ENCODE measurements around the gene NEU3. TPM values are rescaled to one million over a fixed set of nuclear protein-coding genes. Genes with fewer than 3 reads are reported as not detected.

Gene NEU3
- total RNA-seq, 5 donors from 2014 or later (not counting 1 experiment from before 2014, with no cell fraction given) = 12.4 to 18.0 (median 13.0) TPM

DNA sequence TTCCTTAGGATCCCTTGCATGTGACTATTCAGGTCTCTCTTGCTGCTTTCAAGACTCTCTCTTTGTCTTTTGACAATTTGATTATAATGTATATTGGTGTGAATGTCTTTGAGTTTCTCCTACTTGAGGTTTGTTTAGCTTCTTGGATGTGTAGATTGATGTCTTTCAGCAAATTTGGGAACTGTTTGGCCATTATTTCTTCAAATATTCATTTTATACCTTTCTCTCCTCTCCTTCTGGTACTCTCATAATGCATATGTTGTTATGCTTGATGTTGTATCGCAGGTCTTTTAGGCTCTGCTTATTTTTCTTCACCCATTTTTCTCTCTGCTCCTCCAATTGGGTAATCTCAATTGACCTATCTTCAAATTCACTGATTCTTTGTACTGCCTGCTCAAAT lies 63.7 kb downstream of the NEU3 start:
- no CpG with 5 or more reads among the region's 1 CpG for WGBS (ENCODE audit: insufficient coverage)

DNA sequence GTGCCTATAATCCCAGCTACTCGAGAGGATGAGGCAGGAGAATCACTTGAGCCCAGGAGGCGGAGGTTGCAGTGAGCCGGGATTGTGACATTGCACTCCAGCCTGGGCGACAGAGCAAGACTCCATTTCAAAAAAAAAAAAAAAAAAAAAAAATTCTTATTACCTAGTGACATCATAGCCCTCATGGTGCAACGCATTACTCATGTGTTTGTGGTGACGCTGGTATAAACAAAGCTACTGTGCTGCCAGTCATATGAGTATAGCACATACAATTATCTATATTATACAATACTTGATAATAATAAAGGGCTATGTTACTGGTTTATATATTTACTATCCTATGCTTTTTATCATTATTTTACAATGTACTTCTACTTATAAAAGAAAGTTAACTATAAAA lies 66.8 kb downstream of the NEU3 start:
- Mint-ChIP-seq H3K27me3 (peaks cover 15 to 20% of the 10 kb centered on the region in 2 donors), H3K36me3 (peaks cover 8% of the 10 kb centered on the region), H3K27ac (no peak overlapping the region), H3K9me3 (peaks cover 5 to 16% (median 11%) of the 10 kb centered on the region in 3 donors), H3K4me3 (no peak overlapping the region), H3K4me1 (no peaks in the 10 kb centered on the region)
- Histone ChIP-seq H3K4me3 (ENCODE audit: control insufficient read depth in 1 of 2, extremely low read depth in 1 of 2, low read length in 1 of 2) (no peak overlapping the region), H3K27me3 (replicated peaks in 1 of 2; ENCODE audit: control insufficient read depth in 2 of 2, extremely low read depth in 1 of 2, insufficient read depth in 2 of 2, low read length in 1 of 2) (no peaks in the 10 kb centered on the region), H3K9me3 (no peaks in the 10 kb centered on the region), H3K4me1 (ENCODE audit: control insufficient read depth in 1 of 2, extremely low read depth in 1 of 2, insufficient read depth in 2 of 2, low read length in 2 of 2) (no peaks in the 10 kb centered on the region), H3K27ac (ENCODE audit: low read length) (no peak overlapping the region), H3K36me3 (ENCODE audit: control insufficient read depth in 2 of 2, extremely low read depth in 1 of 2, insufficient read depth in 1 of 2, low read length in 1 of 2) (no peaks in the 10 kb centered on the region)
- WGBS (ENCODE audit: insufficient coverage) = no CpG with 5 or more reads among the region's 6 CpGs
- ChIA-PET CTCF (interaction anchor here in 1 of 2 donors (0.7 kb wide), 2 partner anchors 20 to 35 kb away, joined by 4 read pairs; no protein-coding TSS in a partner anchor), POLR2A (no interaction called here)
- no peak for ATAC-seq (replicated peaks in 1 of 4)
- DNase-seq = no peak

More for the DNA sequence above, 63.7 kb downstream of the NEU3 start:
- Histone ChIP-seq H3K9me3 (no peaks in the 10 kb centered on the region), H3K27ac (ENCODE audit: low read length) (no peak overlapping the region), H3K36me3 (ENCODE audit: control insufficient read depth in 2 of 2, extremely low read depth in 1 of 2, insufficient read depth in 1 of 2, low read length in 1 of 2) (no peaks in the 10 kb centered on the region), H3K4me1 (ENCODE audit: control insufficient read depth in 1 of 2, extremely low read depth in 1 of 2, insufficient read depth in 2 of 2, low read length in 2 of 2) (no peaks in the 10 kb centered on the region), H3K27me3 (replicated peaks in 1 of 2; ENCODE audit: control insufficient read depth in 2 of 2, extremely low read depth in 1 of 2, insufficient read depth in 2 of 2, low read length in 1 of 2) (no peaks in the 10 kb centered on the region), H3K4me3 (ENCODE audit: control insufficient read depth in 1 of 2, extremely low read depth in 1 of 2, low read length in 1 of 2) (no peak overlapping the region)
- Mint-ChIP-seq H3K27ac (no peak overlapping the region), H3K4me1 (peaks cover 0 to 4% (median 0%) of the 10 kb centered on the region in 3 donors), H3K9me3 (peaks cover 5 to 16% (median 11%) of the 10 kb centered on the region in 3 donors), H3K4me3 (no peak overlapping the region), H3K36me3 (peaks cover 8% of the 10 kb centered on the region), H3K27me3 (peaks cover 7 to 10% of the 10 kb centered on the region in 2 donors)
- no peak for DNase-seq
- ChIA-PET CTCF (no interaction called here), POLR2A (no interaction called here)
- ATAC-seq (replicated peaks in 1 of 4) = no peak

DNA sequence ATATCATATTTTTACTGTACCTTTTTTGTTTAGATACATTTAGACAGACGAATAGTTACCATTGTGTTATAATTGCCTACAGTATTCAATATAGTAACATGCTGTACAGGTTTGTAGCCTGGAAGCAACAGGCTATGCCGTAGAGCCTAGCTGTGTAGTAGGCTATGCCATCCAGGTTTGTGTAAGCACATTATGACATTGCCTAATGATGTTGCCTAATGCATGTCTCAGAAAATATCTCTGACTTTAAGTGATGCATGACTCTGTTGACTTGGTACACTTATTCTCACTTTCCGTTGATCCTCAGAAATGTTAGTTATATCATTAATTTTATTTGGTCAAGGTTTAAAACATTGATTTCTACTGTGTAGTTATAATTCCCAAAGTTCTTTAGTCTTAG lies 68.1 kb downstream of the NEU3 start:
- no peak for ATAC-seq (replicated peaks in 1 of 4)
- Mint-ChIP-seq H3K36me3 (peaks cover 8% of the 10 kb centered on the region), H3K4me3 (no peak overlapping the region), H3K9me3 (peaks cover 5 to 16% (median 11%) of the 10 kb centered on the region in 3 donors), H3K27me3 (peaks cover 15 to 20% of the 10 kb centered on the region in 2 donors), H3K27ac (no peak overlapping the region), H3K4me1 (no peaks in the 10 kb centered on the region)
- Histone ChIP-seq H3K9me3 (no peaks in the 10 kb centered on the region), H3K27ac (ENCODE audit: low read length) (no peak overlapping the region), H3K4me1 (ENCODE audit: control insufficient read depth in 1 of 2, extremely low read depth in 1 of 2, insufficient read depth in 2 of 2, low read length in 2 of 2) (no peaks in the 10 kb centered on the region), H3K4me3 (ENCODE audit: control insufficient read depth in 1 of 2, extremely low read depth in 1 of 2, low read length in 1 of 2) (no peak overlapping the region), H3K36me3 (ENCODE audit: control insufficient read depth in 2 of 2, extremely low read depth in 1 of 2, insufficient read depth in 1 of 2, low read length in 1 of 2) (no peaks in the 10 kb centered on the region), H3K27me3 (replicated peaks in 1 of 2; ENCODE audit: control insufficient read depth in 2 of 2, extremely low read depth in 1 of 2, insufficient read depth in 2 of 2, low read length in 1 of 2) (peaks cover 0 to 4% of the 10 kb centered on the region in 2 experiments)
- 80% methylated on average over 1 of the region's 3 CpGs for WGBS (ENCODE audit: insufficient coverage)
- no peak for DNase-seq
- ChIA-PET POLR2A (no interaction called here), CTCF (interaction anchor here in 1 of 2 donors (0.6 kb wide), 1 partner anchor 11 kb away, joined by 3 read pairs; no protein-coding TSS in a partner anchor)

DNA sequence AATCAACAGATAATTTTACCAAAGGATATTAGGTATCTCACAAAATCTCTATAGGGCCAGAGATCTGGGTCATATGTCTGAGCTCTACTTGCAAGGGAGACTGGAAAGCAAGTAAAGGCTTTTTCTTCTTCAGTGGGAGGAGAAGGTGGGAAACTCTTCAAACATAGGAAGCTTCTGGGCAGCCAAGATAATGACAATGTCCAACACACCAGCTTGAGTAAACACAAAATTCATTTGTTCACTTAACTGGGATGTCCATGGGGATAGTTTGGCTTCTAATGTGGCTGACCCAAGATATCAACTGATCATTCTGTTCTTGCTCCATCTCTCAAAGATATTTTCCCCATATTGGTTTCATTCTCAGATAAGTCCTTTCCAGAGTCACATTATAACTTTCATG lies 70.6 kb downstream of the NEU3 start:
- Mint-ChIP-seq H3K4me1 (no peaks in the 10 kb centered on the region), H3K27me3 (peaks cover 13 to 17% of the 10 kb centered on the region in 2 donors), H3K9me3 (no peaks in the 10 kb centered on the region), H3K36me3 (no peaks in the 10 kb centered on the region), H3K4me3 (no peak overlapping the region), H3K27ac (no peak overlapping the region)
- ATAC-seq (replicated peaks in 1 of 4) (no peak), DNase-seq (no peak)
- H3K36me3 ChIP-seq (ENCODE audit: control insufficient read depth in 2 of 2, extremely low read depth in 1 of 2, insufficient read depth in 1 of 2, low read length in 1 of 2) = no peaks in the 10 kb centered on the region
- ChIA-PET CTCF (no interaction called here), POLR2A (no interaction called here)
- H3K27ac ChIP-seq (ENCODE audit: low read length) = no peak overlapping the region
- no peaks in the 10 kb centered on the region for H3K9me3 ChIP-seq
- no peak overlapping the region for H3K4me3 ChIP-seq (ENCODE audit: control insufficient read depth in 1 of 2, extremely low read depth in 1 of 2, low read length in 1 of 2)
- H3K4me1 ChIP-seq (ENCODE audit: control insufficient read depth in 1 of 2, extremely low read depth in 1 of 2, insufficient read depth in 2 of 2, low read length in 2 of 2) = no peaks in the 10 kb centered on the region
- H3K27me3 ChIP-seq (replicated peaks in 1 of 2; ENCODE audit: control insufficient read depth in 2 of 2, extremely low read depth in 1 of 2, insufficient read depth in 2 of 2, low read length in 1 of 2) = peaks cover 0 to 4% of the 10 kb centered on the region in 2 experiments

DNA sequence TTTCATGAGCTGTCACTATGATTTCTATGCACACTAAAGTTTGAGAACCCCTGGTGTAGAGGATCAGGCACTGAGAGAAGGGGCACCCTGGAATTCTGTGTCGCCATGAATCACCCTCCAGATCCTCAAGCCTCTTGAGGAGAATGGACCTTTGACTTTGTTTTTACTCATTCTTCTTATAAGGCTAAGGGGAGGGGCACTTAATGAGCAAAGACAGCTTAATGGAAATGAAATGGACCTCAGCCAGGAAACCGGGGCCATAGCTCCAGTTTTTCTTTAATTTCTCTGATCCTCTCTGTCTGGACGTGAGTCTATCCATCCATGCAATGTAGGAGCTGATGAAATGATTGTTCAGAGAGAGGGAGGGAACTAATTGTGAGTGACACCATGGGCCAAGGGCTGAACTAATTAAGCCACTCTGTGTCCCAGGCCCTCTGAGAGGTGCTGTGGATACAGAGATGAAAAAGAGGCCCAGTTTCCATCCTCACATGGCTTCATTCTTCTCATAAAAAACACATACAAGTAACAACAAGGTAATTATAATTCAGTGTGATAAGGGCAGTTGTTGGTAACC lies 75.1 kb downstream of the NEU3 start:
- 50% methylated on average over 1 of the region's 3 CpGs for WGBS (ENCODE audit: insufficient coverage)
- no peak overlapping the region for H3K27ac Mint-ChIP-seq
- DNase-seq = no peak
- H3K4me3 ChIP-seq (ENCODE audit: control insufficient read depth in 1 of 2, extremely low read depth in 1 of 2, low read length in 1 of 2) = no peak overlapping the region
- POLR2A ChIA-PET = no interaction called here
- H3K36me3 Mint-ChIP-seq = no peaks in the 10 kb centered on the region
- H3K27ac ChIP-seq (ENCODE audit: low read length) = no peak overlapping the region
- H3K27me3 ChIP-seq (replicated peaks in 1 of 2; ENCODE audit: control insufficient read depth in 2 of 2, extremely low read depth in 1 of 2, insufficient read depth in 2 of 2, low read length in 1 of 2) = peaks cover 0 to 4% of the 10 kb centered on the region in 2 experiments
- no peaks in the 10 kb centered on the region for H3K4me1 Mint-ChIP-seq
- H3K27me3 Mint-ChIP-seq = peaks cover 27 to 28% of the 10 kb centered on the region in 2 donors
- ATAC-seq (replicated peaks in 1 of 4) = no peak
- H3K36me3 ChIP-seq (ENCODE audit: control insufficient read depth in 2 of 2, extremely low read depth in 1 of 2, insufficient read depth in 1 of 2, low read length in 1 of 2) = no peaks in the 10 kb centered on the region
- peaks cover 0 to 6% (median 2%) of the 10 kb centered on the region in 3 donors for H3K9me3 Mint-ChIP-seq
- no peaks in the 10 kb centered on the region for H3K4me1 ChIP-seq (ENCODE audit: control insufficient read depth in 1 of 2, extremely low read depth in 1 of 2, insufficient read depth in 2 of 2, low read length in 2 of 2)
- CTCF ChIA-PET = no interaction called here
- no peak overlapping the region for H3K4me3 Mint-ChIP-seq
- no peaks in the 10 kb centered on the region for H3K9me3 ChIP-seq

DNA sequence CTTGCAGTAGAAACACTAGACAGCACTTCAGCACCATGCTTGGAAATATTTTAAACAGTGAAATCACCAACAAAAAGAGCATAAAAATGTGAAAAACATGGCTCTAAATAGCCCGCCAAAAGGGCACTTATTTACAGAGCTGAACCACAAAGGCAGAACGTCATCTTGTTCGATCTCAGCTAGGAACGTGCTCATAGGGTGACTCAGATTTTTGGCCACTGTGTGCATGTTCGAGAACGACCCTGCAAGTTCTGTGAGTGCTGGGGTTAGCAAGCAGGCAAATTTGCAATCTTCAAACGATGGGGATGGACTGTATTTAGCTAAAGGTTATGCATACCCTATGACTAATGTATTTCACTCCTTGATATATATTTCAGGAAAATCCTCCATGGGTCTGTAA lies 77.3 kb downstream of the NEU3 start:
- ATAC-seq (replicated peaks in 1 of 4) = no peak
- Histone ChIP-seq H3K4me3 (ENCODE audit: control insufficient read depth in 1 of 2, extremely low read depth in 1 of 2, low read length in 1 of 2) (no peak overlapping the region), H3K36me3 (ENCODE audit: control insufficient read depth in 2 of 2, extremely low read depth in 1 of 2, insufficient read depth in 1 of 2, low read length in 1 of 2) (no peaks in the 10 kb centered on the region), H3K9me3 (no peaks in the 10 kb centered on the region), H3K27me3 (replicated peaks in 1 of 2; ENCODE audit: control insufficient read depth in 2 of 2, extremely low read depth in 1 of 2, insufficient read depth in 2 of 2, low read length in 1 of 2) (peaks cover 0 to 4% of the 10 kb centered on the region in 2 experiments), H3K4me1 (ENCODE audit: control insufficient read depth in 1 of 2, extremely low read depth in 1 of 2, insufficient read depth in 2 of 2, low read length in 2 of 2) (no peaks in the 10 kb centered on the region), H3K27ac (ENCODE audit: low read length) (no peak overlapping the region)
- Mint-ChIP-seq H3K36me3 (no peaks in the 10 kb centered on the region), H3K9me3 (peaks cover 0 to 6% (median 2%) of the 10 kb centered on the region in 3 donors), H3K27ac (no peak overlapping the region), H3K27me3 (peaks cover 37 to 39% of the 10 kb centered on the region in 2 donors), H3K4me3 (no peak overlapping the region), H3K4me1 (no peaks in the 10 kb centered on the region)
- CTCF ChIA-PET = no interaction called here
- no peak for DNase-seq
- 100% methylated on average over 1 of the region's 7 CpGs for WGBS (ENCODE audit: insufficient coverage)
- POLR2A ChIA-PET = no interaction called here
